ENCODE measurements around the gene SDK1. TPM values are rescaled to one million over a fixed set of nuclear protein-coding genes. Genes with fewer than 3 reads are reported as not detected.

Gene SDK1
- total and polyA plus RNA-seq, 10 of the 15 experiments (the other 5 are each of a cell fraction or from before 2014, with no cell fraction given): 0.14 to 0.33 TPM; not detected in 8

DNA sequence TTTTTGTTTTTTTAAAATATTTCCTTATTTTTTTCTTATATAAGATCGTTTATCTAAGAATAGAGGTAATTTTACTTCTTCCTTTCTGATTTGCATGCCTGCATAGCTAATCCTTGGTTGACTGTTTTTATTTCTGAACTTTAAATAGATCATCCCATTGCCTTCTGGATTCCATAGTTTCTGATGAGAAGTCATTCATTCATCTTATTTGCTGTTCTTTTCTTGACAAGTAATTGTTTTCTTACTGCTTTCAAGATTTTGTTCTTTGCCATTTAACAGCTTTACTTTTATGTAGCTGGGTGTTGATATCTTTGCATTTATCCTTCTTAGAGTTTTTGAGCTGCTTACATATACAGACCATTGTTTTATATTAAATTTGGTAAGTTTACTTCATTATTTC lies 437.9 kb downstream of the SDK1 start:
- DNase-seq (ENCODE audit: low read depth, low spot score): no peak
- SMC1A ChIA-PET (ENCODE audit: uncharacterized antibody, unreplicated experiment): no interaction called here
- Histone ChIP-seq H3K4me2 (ENCODE audit: control insufficient read depth, insufficient read depth) (no peak overlapping the region), H2AFZ (ENCODE audit: control insufficient read depth, low read depth, low read length) (no peak overlapping the region), H3K9me3 (replicated peaks; ENCODE audit: control insufficient read depth, insufficient read depth, low read length) (no peaks in the 10 kb centered on the region; the same call in 1 of the 3 replicates), H4K20me1 (ENCODE audit: control insufficient read depth, insufficient read depth) (no peaks in the 10 kb centered on the region), H3K9ac (ENCODE audit: control insufficient read depth, insufficient read depth, low read length) (no peak overlapping the region), H3K4me1 (ENCODE audit: control insufficient read depth, insufficient read depth, low read length) (no peaks in the 10 kb centered on the region), H3K79me2 (ENCODE audit: control insufficient read depth, insufficient read depth, low read length) (no peaks in the 10 kb centered on the region), H3K36me3 (ENCODE audit: control insufficient read depth in 2 of 2, insufficient read depth in 2 of 2, low read length in 1 of 2) (no peaks in the 10 kb centered on the region), H3K27ac (ENCODE audit: control insufficient read depth, insufficient read depth) (no peak overlapping the region), H3K4me3 (no peak overlapping the region), H3K27me3 (replicated peaks in 1 of 2; ENCODE audit: control insufficient read depth in 2 of 2, insufficient read depth in 2 of 2, low read length in 1 of 2) (no peaks in the 10 kb centered on the region)
- 0% methylated on average over 1 of the region's 1 CpG for WGBS (ENCODE audit: insufficient coverage, insufficient replicate concordance, low lambda C conversion rate, missing lambda C conversion rate)
- in situ Hi-C loops (cut with MboI) (no loop called here), intact Hi-C loops (cut with micrococcal nuclease; ENCODE audit: unreplicated experiment) (no loop called here)
- no peak for ATAC-seq
- no peak for FAIRE-seq
- no TSS peak for BruUV-seq (replicated peaks)
- POLR2A ChIA-PET: no interaction called here
- CTCF ChIA-PET: no interaction called here
- TF ChIP-seq POU2F2 (IDR thresholded peaks at IDR 0.05; ENCODE audit: borderline replicate concordance, low read depth, low read length): no peak
- TF ChIP-seq, protein P1, sequence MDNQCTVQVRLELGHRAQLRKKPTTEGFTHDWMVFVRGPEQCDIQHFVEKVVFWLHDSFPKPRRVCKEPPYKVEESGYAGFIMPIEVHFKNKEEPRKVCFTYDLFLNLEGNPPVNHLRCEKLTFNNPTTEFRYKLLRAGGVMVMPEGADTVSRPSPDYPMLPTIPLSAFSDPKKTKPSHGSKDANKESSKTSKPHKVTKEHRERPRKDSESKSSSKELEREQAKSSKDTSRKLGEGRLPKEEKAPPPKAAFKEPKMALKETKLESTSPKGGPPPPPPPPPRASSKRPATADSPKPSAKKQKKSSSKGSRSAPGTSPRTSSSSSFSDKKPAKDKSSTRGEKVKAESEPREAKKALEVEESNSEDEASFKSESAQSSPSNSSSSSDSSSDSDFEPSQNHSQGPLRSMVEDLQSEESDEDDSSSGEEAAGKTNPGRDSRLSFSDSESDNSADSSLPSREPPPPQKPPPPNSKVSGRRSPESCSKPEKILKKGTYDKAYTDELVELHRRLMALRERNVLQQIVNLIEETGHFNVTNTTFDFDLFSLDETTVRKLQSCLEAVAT (IDR thresholded peaks at IDR 0.05): no peak
- no peak for TF ChIP-seq ZSCAN29 (IDR thresholded peaks at IDR 0.05)
- no peak for TF ChIP-seq DPF2 (IDR thresholded peaks at IDR 0.05)
- TF ChIP-seq, protein P2, sequence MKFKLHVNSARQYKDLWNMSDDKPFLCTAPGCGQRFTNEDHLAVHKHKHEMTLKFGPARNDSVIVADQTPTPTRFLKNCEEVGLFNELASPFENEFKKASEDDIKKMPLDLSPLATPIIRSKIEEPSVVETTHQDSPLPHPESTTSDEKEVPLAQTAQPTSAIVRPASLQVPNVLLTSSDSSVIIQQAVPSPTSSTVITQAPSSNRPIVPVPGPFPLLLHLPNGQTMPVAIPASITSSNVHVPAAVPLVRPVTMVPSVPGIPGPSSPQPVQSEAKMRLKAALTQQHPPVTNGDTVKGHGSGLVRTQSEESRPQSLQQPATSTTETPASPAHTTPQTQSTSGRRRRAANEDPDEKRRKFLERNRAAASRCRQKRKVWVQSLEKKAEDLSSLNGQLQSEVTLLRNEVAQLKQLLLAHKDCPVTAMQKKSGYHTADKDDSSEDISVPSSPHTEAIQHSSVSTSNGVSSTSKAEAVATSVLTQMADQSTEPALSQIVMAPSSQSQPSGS (IDR thresholded peaks at IDR 0.05; ENCODE audit: low read length): no peak
- no peak for TF ChIP-seq SMARCA5 (IDR thresholded peaks at IDR 0.05)
- TF ChIP-seq, protein P3, sequence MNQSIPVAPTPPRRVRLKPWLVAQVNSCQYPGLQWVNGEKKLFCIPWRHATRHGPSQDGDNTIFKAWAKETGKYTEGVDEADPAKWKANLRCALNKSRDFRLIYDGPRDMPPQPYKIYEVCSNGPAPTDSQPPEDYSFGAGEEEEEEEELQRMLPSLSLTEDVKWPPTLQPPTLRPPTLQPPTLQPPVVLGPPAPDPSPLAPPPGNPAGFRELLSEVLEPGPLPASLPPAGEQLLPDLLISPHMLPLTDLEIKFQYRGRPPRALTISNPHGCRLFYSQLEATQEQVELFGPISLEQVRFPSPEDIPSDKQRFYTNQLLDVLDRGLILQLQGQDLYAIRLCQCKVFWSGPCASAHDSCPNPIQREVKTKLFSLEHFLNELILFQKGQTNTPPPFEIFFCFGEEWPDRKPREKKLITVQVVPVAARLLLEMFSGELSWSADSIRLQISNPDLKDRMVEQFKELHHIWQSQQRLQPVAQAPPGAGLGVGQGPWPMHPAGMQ (IDR thresholded peaks at IDR 0.05; ENCODE audit: borderline replicate concordance): no peak
- TF ChIP-seq KDM1A (IDR thresholded peaks at IDR 0.05; ENCODE audit: borderline replicate concordance): no peak
- TF ChIP-seq, protein P4, sequence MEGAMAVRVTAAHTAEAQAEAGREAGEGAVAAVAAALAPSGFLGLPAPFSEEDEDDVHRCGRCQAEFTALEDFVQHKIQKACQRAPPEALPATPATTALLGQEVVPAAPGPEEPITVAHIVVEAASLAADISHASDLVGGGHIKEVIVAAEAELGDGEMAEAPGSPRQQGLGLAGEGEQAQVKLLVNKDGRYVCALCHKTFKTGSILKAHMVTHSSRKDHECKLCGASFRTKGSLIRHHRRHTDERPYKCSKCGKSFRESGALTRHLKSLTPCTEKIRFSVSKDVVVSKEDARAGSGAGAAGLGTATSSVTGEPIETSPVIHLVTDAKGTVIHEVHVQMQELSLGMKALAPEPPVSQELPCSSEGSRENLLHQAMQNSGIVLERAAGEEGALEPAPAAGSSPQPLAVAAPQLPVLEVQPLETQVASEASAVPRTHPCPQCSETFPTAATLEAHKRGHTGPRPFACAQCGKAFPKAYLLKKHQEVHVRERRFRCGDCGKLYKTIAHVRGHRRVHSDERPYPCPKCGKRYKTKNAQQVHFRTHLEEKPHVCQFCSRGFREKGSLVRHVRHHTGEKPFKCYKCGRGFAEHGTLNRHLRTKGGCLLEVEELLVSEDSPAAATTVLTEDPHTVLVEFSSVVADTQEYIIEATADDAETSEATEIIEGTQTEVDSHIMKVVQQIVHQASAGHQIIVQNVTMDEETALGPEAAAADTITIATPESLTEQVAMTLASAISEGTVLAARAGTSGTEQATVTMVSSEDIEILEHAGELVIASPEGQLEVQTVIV (IDR thresholded peaks at IDR 0.05; ENCODE audit: borderline replicate concordance, partially characterized antibody): no peak
- TF ChIP-seq HDAC6 (IDR thresholded peaks at IDR 0.05; ENCODE audit: unreplicated experiment): no peak
- no peak for TF ChIP-seq ZNF274 (IDR thresholded peaks at IDR 0.05; ENCODE audit: insufficient read depth, insufficient read length)
- TF ChIP-seq BACH1 (IDR thresholded peaks at IDR 0.05; ENCODE audit: borderline replicate concordance): no peak
- TF ChIP-seq MEF2A (IDR thresholded peaks at IDR 0.05; ENCODE audit: insufficient read depth, low read depth, low read length): no peak
- TF ChIP-seq NFYB (IDR thresholded peaks at IDR 0.05; ENCODE audit: insufficient read depth, low read depth, low read length): no peak
- no peak for TF ChIP-seq HDGF (IDR thresholded peaks at IDR 0.05)
- no peak for TF ChIP-seq RAD21 (IDR thresholded peaks at IDR 0.05; ENCODE audit: insufficient read depth, low read depth, low read length)
- TF ChIP-seq ZNF207 (IDR thresholded peaks at IDR 0.05; ENCODE audit: borderline replicate concordance): no peak
- TF ChIP-seq, protein P5, sequence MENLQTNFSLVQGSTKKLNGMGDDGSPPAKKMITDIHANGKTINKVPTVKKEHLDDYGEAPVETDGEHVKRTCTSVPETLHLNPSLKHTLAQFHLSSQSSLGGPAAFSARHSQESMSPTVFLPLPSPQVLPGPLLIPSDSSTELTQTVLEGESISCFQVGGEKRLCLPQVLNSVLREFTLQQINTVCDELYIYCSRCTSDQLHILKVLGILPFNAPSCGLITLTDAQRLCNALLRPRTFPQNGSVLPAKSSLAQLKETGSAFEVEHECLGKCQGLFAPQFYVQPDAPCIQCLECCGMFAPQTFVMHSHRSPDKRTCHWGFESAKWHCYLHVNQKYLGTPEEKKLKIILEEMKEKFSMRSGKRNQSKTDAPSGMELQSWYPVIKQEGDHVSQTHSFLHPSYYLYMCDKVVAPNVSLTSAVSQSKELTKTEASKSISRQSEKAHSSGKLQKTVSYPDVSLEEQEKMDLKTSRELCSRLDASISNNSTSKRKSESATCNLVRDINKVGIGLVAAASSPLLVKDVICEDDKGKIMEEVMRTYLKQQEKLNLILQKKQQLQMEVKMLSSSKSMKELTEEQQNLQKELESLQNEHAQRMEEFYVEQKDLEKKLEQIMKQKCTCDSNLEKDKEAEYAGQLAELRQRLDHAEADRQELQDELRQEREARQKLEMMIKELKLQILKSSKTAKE (IDR thresholded peaks at IDR 0.05; ENCODE audit: low read depth, poor library complexity, severe bottlenecking): no peak
- RAD21 ChIA-PET (ENCODE audit: unreplicated experiment): no interaction called here

Measured in GM12878 (cell line).